Vagina (tissue), 2 donors: ENCODE measurements around the gene NME9.

Experiments used
- POLR2A ChIP-seq, 2 donors: fragments of 450-650 bp; IDR thresholded peaks; one replicate each; pipeline ENCODE4 v1.6.1; 2017; ENCODE audit warnings: antibody characterized with exemption in 2 of 2, mild to moderate bottlenecking in 2 of 2, moderate library complexity in 2 of 2
- POLR2AphosphoS5 ChIP-seq, 2 donors: sonication (generic); formaldehyde crosslinking; IDR thresholded peaks; one replicate each; pipeline ENCODE4 v1.9.0; 2017; ENCODE audit warnings: antibody characterized with exemption in 2 of 2, mild to moderate bottlenecking in 2 of 2, low read depth in 1 of 2; ENCODE audit not compliant: insufficient read depth in 1 of 2
- TF ChIP-seq, protein P1 (sequence below), 3 experiments: fragments of 450-650 bp in 2 of 3; fragments of 200-600 bp in 1 of 3; sonication (generic) in 1 of 3; IDR thresholded peaks; one replicate each; pipeline ENCODE4 v1.5.1; 2017 to 2019; ENCODE audit warnings: antibody characterized with exemption in 3 of 3, mild to moderate bottlenecking in 2 of 3, moderate library complexity in 2 of 3

GRCh38 chr3:138373736-138374094 is 44.1 kb upstream of the NME9 start:
- TF ChIP-seq POLR2AphosphoS5 (IDR thresholded peaks at IDR 0.05; ENCODE audit: insufficient read depth in 1 of 2, low read depth in 1 of 2) (no peak), POLR2A (IDR thresholded peaks at IDR 0.05) (no peak)
- TF ChIP-seq, protein P1, sequence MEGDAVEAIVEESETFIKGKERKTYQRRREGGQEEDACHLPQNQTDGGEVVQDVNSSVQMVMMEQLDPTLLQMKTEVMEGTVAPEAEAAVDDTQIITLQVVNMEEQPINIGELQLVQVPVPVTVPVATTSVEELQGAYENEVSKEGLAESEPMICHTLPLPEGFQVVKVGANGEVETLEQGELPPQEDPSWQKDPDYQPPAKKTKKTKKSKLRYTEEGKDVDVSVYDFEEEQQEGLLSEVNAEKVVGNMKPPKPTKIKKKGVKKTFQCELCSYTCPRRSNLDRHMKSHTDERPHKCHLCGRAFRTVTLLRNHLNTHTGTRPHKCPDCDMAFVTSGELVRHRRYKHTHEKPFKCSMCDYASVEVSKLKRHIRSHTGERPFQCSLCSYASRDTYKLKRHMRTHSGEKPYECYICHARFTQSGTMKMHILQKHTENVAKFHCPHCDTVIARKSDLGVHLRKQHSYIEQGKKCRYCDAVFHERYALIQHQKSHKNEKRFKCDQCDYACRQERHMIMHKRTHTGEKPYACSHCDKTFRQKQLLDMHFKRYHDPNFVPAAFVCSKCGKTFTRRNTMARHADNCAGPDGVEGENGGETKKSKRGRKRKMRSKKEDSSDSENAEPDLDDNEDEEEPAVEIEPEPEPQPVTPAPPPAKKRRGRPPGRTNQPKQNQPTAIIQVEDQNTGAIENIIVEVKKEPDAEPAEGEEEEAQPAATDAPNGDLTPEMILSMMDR (IDR thresholded peaks at IDR 0.05): no peak
